Neutrophil (primary cell): Measurements from ENCODE around the gene ITIH3.

Experiments used
- H3K27ac ChIP-seq: fragments of 200-600 bp; sonication (generic); 2 replicates; pipeline ENCODE4 v1.5.1; 2016; ENCODE audit warnings: mild to moderate bottlenecking, moderate library complexity
- H3K27me3 ChIP-seq: fragments of 200-600 bp; sonication (generic); 2 replicates; pipeline ENCODE4 v1.6.0; 2016; ENCODE audit warnings: mild to moderate bottlenecking
- H3K36me3 ChIP-seq: fragments of 200-600 bp; sonication (generic); 2 replicates; pipeline ENCODE4 v1.5.1; 2017
- H3K4me1 ChIP-seq, 2 experiments: fragments of 200-600 bp in 1 of 2; sonication (generic) in 1 of 2; 1 replicate in 1 of 2; 2 replicates in 1 of 2; pipeline versions ENCODE4 v1.5.1 to v1.6.1; 2013 to 2016; ENCODE audit warnings: low read depth in 1 of 2, low read length in 1 of 2, mild to moderate bottlenecking in 1 of 2, moderate library complexity in 1 of 2; ENCODE audit not compliant: control insufficient read depth in 1 of 2, insufficient read depth in 1 of 2
- H3K4me3 ChIP-seq, 2 experiments: fragments of 200-600 bp in 1 of 2; sonication (generic) in 1 of 2; 1 replicate in 1 of 2; 2 replicates in 1 of 2; pipeline ENCODE4 v1.5.1; 2013 to 2016; ENCODE audit warnings: low read depth in 1 of 2, low read length in 1 of 2, mild to moderate bottlenecking in 1 of 2, moderate library complexity in 1 of 2
- H3K9me3 ChIP-seq: fragments of 200-600 bp; sonication (generic); 2 replicates; pipeline ENCODE4 v1.5.1; 2016
- CTCF ChIP-seq: fragments of 200-600 bp; sonication (generic); IDR thresholded peaks from 2 replicates; pipeline ENCODE4 v1.5.1; 2016; ENCODE audit warnings: antibody characterized with exemption

The ITIH3 gene

GRCh38 chr3:52834871-52835501, 40.4 kb downstream of the ITIH3 start, which contains the start of gene MUSTN1:
Gene MUSTN1, minus strand, starts transcription at chr3:52835019. Its CDS starts 71 bp downstream, at chr3:52834948.
- Histone ChIP-seq H3K36me3 (peaks cover 82% of the 10 kb centered on the region), H3K4me3 (no peak within 1 kb of the TSS), H3K9me3 (no peaks in the 10 kb centered on the region), H3K27ac (no peak within 1 kb of the TSS), H3K4me1 (no peaks in the 10 kb centered on the region), H3K27me3 (no peaks in the 10 kb centered on the region)
- TF ChIP-seq CTCF = no peak

DNA sequence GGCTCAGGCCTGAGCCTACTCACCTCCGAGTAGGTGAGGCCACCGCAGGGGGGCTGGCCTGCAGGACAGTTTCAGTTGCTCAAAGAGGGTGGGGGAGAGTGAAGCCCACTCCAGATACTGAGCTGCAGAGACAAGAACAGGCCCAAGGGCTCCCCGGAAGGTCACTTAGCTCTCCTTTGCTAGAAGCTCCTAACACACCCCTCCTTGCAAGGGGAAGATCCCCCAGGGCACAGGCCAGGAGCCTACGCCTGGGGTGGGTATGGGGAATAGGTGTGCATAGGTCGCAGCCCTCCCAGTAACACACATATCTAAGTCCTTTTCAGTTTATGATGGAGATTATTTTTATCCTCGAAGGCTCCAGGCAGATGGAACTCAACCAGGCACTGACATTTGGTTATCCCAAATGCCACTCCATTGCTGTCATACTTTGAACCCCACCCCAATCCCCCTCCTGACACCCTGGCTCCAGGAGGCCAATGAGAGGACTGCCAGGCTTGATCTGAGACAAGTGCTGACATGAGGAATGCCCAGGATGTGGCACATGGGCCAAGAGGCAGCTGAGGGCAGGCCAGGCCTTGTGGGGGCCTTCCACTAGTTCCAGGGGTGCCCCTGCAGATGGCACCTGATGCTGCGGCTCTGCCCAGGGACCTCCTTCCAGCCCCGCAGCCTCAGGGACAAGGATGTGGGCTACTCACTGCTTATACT, 41.3 kb downstream of the ITIH3 start:
- Histone ChIP-seq H3K4me3 (no peak overlapping the region), H3K27ac (no peak overlapping the region), H3K27me3 (no peaks in the 10 kb centered on the region), H3K4me1 (no peaks in the 10 kb centered on the region), H3K36me3 (peaks cover 90% of the 10 kb centered on the region), H3K9me3 (no peaks in the 10 kb centered on the region)
- no peak for TF ChIP-seq CTCF

DNA sequence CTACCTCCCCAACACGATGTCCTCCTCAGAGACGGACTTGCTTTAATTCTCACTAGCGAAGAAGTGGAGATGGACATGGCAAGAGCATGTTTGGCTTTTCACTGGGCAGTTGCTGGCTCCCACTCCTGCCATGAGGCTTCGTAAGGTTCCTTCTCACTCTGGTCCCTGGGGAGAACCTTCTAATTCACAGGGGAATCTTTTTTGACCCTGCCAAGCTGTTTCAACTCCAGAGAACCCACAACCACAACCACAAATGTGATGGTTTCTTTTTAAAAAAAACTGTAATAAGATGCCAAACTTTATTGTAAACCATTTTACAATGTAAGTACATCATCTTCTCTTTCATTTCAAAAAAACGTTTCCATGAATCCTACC, 41.9 kb downstream of the ITIH3 start:
- H3K9me3 ChIP-seq = no peaks in the 10 kb centered on the region
- peaks cover 96% of the 10 kb centered on the region for H3K36me3 ChIP-seq
- H3K27me3 ChIP-seq = no peaks in the 10 kb centered on the region
- H3K27ac ChIP-seq = no peak overlapping the region
- H3K4me3 ChIP-seq = no peak overlapping the region
- no peaks in the 10 kb centered on the region for H3K4me1 ChIP-seq
- no peak for TF ChIP-seq CTCF

DNA sequence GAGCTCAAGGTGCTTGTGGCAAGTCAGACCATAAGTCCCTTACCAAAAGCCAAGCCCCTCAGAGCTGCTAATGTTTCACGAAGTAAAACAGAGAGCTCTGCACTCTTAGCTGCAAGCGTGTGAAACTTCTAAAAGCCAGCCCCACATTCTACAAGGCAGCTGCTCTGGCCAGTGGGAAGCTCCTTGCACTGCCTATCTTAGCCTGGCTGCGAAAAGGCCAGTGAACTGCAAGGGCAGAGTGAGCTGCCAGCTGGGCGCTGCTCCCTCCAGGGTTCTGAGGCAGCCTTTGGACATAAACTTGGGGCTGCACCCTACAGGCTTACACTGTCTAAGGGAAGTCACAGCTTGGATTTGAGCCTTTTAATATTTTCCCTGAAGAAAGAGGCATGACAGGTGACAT, 42.4 kb downstream of the ITIH3 start:
- no peaks in the 10 kb centered on the region for H3K9me3 ChIP-seq
- H3K27me3 ChIP-seq = no peaks in the 10 kb centered on the region
- H3K4me1 ChIP-seq = peaks cover 4 to 5% of the 10 kb centered on the region in 2 experiments
- H3K36me3 ChIP-seq = peaks cover 97% of the 10 kb centered on the region
- H3K4me3 ChIP-seq = no peak overlapping the region
- H3K27ac ChIP-seq = no peak overlapping the region
- TF ChIP-seq CTCF = no peak

GRCh38 chr3:52838561-52839267, 44.1 kb downstream of the ITIH3 start:
- Histone ChIP-seq H3K27ac (no peak overlapping the region), H3K36me3 (peaks cover 81% of the 10 kb centered on the region)

More at GRCh38 chr3:52838561-52839267, 44.1 kb downstream of the ITIH3 start:
- no peaks in the 10 kb centered on the region for H3K9me3 ChIP-seq
- no peaks in the 10 kb centered on the region for H3K27me3 ChIP-seq
- no peak for TF ChIP-seq CTCF
- H3K4me3 ChIP-seq = no peak overlapping the region
- H3K4me1 ChIP-seq = peaks cover 22% of the 10 kb centered on the region in 2 experiments
